Stimulated activated naive CD8-positive, alpha-beta T cell treated with anti-CD3 and anti-CD28 coated beads, Interleukin-15, amount 100 ng/mL, for 72 hours (primary cell): ENCODE data around the gene CUEDC2.

ENCODE experiments used
- ATAC-seq: fragments of 150-1000 bp; cut with Tn5 transposase; 2 replicates; pipeline ENCODE4 v1.10.0; 2021; ENCODE audit warnings: mild to moderate bottlenecking, moderate library complexity
- DNase-seq, 2 donors: peaks; one replicate each; pipeline ENCODE4 v3.0.0; 2021 to 2022
- H3K27ac Mint-ChIP-seq, 2 donors: one replicate each; pipeline ENCODE4 v1.8.0; 2022; ENCODE audit warnings: mild to moderate bottlenecking in 2 of 2, mixed read lengths in 2 of 2, moderate library complexity in 2 of 2
- H3K27me3 Mint-ChIP-seq: one replicate; pipeline ENCODE4 v1.8.0; 2022; ENCODE audit warnings: mixed read lengths
- H3K4me1 Mint-ChIP-seq: one replicate; pipeline ENCODE4 v1.8.0; 2022; ENCODE audit warnings: mild to moderate bottlenecking, mixed read lengths
- H3K4me3 Mint-ChIP-seq, 2 donors: one replicate each; pipeline ENCODE4 v1.8.0; 2022; ENCODE audit warnings: mild to moderate bottlenecking in 2 of 2, mixed read lengths in 2 of 2, moderate library complexity in 1 of 2
- H3K9me3 Mint-ChIP-seq, 2 donors: one replicate each; pipeline ENCODE4 v1.8.0; 2022; ENCODE audit warnings: mixed read lengths in 2 of 2

Gene CUEDC2

DNA sequence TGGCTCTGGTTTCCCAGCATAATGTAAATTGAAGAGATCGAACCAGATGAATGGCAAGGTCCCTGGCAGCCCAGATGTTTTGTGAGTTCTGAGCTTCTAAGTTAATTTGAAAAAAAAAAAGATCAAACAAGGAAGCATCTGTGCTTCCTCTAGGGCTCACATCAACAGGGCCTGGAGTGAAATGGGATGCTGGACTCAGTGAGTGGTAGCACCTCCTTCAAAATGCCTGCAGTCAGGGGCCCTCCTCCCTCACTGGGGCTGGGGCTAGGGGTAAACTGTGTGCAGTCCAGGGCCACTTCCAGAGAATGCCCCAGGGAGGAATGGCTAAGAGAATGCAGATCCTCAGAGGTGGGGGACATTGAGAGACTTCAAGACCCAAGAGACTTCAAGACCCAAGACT, 6.0 kb upstream of the CUEDC2 start:
- no peaks in the 10 kb centered on the region for H3K9me3 Mint-ChIP-seq
- H3K27ac Mint-ChIP-seq = no peak overlapping the region
- no peaks in the 10 kb centered on the region for H3K27me3 Mint-ChIP-seq
- ATAC-seq (no peak), DNase-seq (no peak)
- H3K4me3 Mint-ChIP-seq = peak overlapping the region in 1 of 2 donors; percentile 87
- peaks cover 49% of the 10 kb centered on the region for H3K4me1 Mint-ChIP-seq

GRCh38 chr10:102437515-102437914, 5.1 kb upstream of the CUEDC2 start:
- DNase-seq = no peak
- no peaks in the 10 kb centered on the region for H3K9me3 Mint-ChIP-seq
- H3K27me3 Mint-ChIP-seq = no peaks in the 10 kb centered on the region
- H3K4me3 Mint-ChIP-seq = peak overlapping the region; percentile 82 to 87
- peaks cover 58% of the 10 kb centered on the region for H3K4me1 Mint-ChIP-seq
- H3K27ac Mint-ChIP-seq = peak overlapping the region in 1 of 2 donors; percentile 81
- ATAC-seq = no peak

GRCh38 chr10:102436312-102436711, 3.9 kb upstream of the CUEDC2 start:
- Mint-ChIP-seq H3K4me1 (peaks cover 65% of the 10 kb centered on the region), H3K4me3 (peak overlapping the region; percentile 82 to 87), H3K27ac (peak overlapping the region; percentile 92 to 95), H3K9me3 (no peaks in the 10 kb centered on the region), H3K27me3 (no peaks in the 10 kb centered on the region)
- ATAC-seq (no peak), DNase-seq (no peak)

DNA sequence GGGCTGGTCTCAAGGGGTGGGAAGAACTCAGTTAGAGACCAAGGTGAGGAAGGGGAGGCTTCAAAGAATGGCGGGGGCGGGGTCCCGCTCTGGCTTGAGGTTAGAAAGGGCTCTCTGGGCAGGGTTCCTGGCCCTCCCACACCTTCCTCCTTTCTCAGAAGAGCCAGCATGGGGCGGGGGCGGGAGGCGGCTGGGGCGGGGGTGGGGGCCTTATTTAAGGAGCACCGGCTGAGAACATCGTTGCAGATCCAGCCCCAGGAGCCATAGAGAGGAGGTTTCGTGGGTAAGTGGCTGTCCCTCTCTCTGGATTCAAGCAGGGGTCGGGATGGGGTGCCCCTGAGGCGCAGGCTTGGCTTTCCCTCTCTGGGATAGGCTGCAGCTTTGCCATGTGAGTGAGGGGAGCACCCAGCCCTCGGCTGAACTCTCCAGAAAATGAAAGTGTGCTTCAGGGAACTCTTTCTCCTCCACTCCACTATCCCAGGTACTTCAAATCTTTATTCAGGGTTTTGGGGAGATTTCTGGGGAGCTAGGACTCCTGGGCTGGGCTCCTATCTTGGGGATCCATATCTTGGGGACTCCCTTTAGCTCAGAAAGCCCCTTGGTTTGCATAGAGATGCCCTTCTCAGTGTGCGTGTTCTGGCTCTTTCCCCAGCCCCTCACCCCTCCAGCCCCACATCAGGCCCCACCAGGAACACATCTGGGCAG, 3.3 kb upstream of the CUEDC2 start:
- ATAC-seq = peak; percentile 24
- peaks cover 66% of the 10 kb centered on the region for H3K4me1 Mint-ChIP-seq
- peak overlapping the region; percentile 82 to 87 for H3K4me3 Mint-ChIP-seq
- H3K27ac Mint-ChIP-seq = peak overlapping the region; percentile 92 to 95
- no peaks in the 10 kb centered on the region for H3K27me3 Mint-ChIP-seq
- DNase-seq = peak in 1 of 2 donors; percentile 58
- no peaks in the 10 kb centered on the region for H3K9me3 Mint-ChIP-seq

DNA sequence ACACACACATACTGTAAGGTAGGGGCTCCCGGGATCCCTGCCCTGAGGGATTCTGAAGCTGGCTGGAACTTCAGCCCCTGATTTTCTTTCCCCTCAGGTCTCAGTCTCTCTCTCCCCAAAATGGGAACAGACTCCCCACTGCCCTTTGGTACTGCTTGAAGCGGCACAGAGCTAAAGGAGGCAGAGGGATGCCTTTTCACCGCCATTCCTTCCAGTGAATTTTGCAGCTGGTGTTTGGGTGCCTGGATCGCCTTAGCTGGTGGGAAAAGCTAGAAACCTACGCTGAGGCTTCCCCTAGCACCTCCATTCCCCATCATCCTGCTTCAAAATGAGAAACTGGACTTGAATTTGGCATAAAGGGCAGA, 2.7 kb upstream of the CUEDC2 start:
- DNase-seq (no peak), ATAC-seq (no peak)
- Mint-ChIP-seq H3K27me3 (no peaks in the 10 kb centered on the region), H3K4me1 (peaks cover 66% of the 10 kb centered on the region), H3K9me3 (no peaks in the 10 kb centered on the region), H3K27ac (peak overlapping the region; percentile 92 to 95), H3K4me3 (peak overlapping the region; percentile 82 to 87)

- Mint-ChIP-seq H3K27me3 (no peaks in the 10 kb centered on the region), H3K27ac (peak overlapping the region in 1 of 2 donors; percentile 92), H3K4me1 (peaks cover 66% of the 10 kb centered on the region), H3K4me3 (peak overlapping the region; percentile 82 to 87), H3K9me3 (no peaks in the 10 kb centered on the region)
- DNase-seq = no peak
- ATAC-seq = no peak
These were observed 2.2 kb upstream of the CUEDC2 start for GRCh38 chr10:102434394-102435132.

- peak overlapping the region; percentile 89 to 90 for H3K4me3 Mint-ChIP-seq
- ATAC-seq (no peak), DNase-seq (no peak)
- H3K27me3 Mint-ChIP-seq = no peaks in the 10 kb centered on the region
- no peaks in the 10 kb centered on the region for H3K9me3 Mint-ChIP-seq
- H3K27ac Mint-ChIP-seq = peak overlapping the region; percentile 90 to 91
- peaks cover 66% of the 10 kb centered on the region for H3K4me1 Mint-ChIP-seq
These were observed 1.3 kb upstream of the CUEDC2 start for GRCh38 chr10:102433619-102434046.

DNA sequence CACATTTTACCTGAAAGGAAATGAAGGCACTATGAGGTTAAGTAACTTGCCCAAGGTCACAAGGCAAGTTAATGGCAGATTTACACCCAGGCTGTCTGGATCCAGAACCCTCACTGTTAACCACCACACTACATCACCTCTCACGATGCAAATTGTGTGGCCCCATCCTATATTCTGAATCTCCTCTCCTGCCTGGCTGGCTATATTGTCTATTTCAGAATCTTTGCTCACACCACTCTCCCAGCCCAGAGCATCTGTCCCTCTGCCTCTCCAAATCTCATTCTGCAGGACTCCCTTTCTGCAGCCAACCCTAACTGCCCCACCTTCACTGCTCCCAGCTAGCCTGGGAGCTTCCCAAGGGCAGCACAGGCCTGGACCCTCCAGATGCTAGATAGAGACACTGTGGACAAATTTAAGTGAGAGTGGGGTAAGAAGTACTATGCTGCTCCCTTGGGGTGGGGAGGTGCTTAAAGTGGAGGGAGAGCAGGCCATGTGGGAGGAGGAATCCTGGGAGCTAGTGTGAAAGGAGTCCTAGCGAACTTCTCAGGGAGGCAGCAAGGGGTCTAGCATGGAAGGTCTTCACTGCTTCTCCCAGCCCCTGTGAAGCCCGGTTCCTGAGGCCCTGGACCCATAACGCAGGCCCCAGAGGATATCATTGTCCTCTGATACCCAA, 786 bp downstream of the CUEDC2 start:
- peaks cover 58% of the 10 kb centered on the region for H3K4me1 Mint-ChIP-seq

DNA sequence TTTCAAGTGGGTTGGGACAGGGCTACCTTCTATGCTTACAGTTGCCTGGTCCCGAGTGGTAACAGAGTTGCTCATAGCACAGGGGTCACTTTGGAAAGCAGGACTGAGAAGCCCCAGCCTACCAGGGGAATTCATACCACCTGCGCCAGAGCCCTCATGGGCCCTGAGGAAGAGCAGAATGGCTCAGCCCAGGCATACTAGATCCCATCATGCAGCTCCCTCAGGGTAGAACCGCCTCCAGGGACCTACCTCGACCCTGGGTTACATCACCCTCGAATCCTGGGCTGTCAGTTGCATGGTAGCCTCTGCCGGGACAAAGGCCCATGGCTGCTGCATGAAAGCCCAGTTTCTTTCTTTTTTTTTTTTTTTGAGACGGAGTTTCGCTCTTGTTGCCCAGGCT, 2.9 kb downstream of the CUEDC2 start:
- H3K4me1 Mint-ChIP-seq = peaks cover 52% of the 10 kb centered on the region
- no peaks in the 10 kb centered on the region for H3K27me3 Mint-ChIP-seq
- DNase-seq (no peak), ATAC-seq (no peak)
- H3K9me3 Mint-ChIP-seq = no peaks in the 10 kb centered on the region
- H3K27ac Mint-ChIP-seq = no peak overlapping the region
- H3K4me3 Mint-ChIP-seq = no peak overlapping the region

More for the DNA sequence above, 786 bp downstream of the CUEDC2 start:
- Mint-ChIP-seq H3K27me3 (no peaks in the 10 kb centered on the region), H3K9me3 (no peaks in the 10 kb centered on the region), H3K27ac (peak overlapping the region; percentile 94 to 97), H3K4me3 (peak overlapping the region; percentile 89 to 90)
- no peak for DNase-seq
- ATAC-seq = no peak

GRCh38 chr10:102426803-102427287, 5.5 kb downstream of the CUEDC2 start:
- Mint-ChIP-seq H3K4me1 (peaks cover 49% of the 10 kb centered on the region), H3K4me3 (no peak overlapping the region), H3K9me3 (no peaks in the 10 kb centered on the region), H3K27me3 (no peaks in the 10 kb centered on the region), H3K27ac (peak overlapping the region in 1 of 2 donors; percentile 30)
- DNase-seq = no peak
- no peak for ATAC-seq

DNA sequence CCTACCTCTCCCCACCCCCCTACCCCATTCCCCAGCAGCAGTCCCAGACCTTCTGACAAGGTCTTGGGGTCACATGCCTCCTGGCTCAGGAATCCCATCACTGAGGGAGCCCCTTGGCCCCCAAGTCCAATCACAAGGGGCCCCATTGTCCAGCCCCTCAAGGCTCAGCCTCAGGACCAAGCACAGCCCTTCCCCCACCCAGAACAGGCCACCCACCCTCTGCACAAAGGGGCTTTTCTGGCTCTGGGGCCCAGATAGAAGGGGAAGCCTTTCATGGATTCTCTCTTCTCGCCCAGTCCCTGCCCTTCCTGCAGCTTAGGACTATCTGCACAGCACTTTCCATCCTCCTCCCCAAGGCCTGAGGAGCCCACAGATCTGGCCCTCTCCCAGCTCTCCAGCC, 6.9 kb downstream of the CUEDC2 start:
- H3K4me3 Mint-ChIP-seq = no peak overlapping the region

GRCh38 chr10:102424916-102425315, 7.5 kb downstream of the CUEDC2 start:
- no peaks in the 10 kb centered on the region for H3K27me3 Mint-ChIP-seq
- H3K4me3 Mint-ChIP-seq = no peak overlapping the region
- no peak overlapping the region for H3K27ac Mint-ChIP-seq
- DNase-seq = no peak
- no peaks in the 10 kb centered on the region for H3K9me3 Mint-ChIP-seq
- peaks cover 44% of the 10 kb centered on the region for H3K4me1 Mint-ChIP-seq
- no peak for ATAC-seq

More for the DNA sequence above, 6.9 kb downstream of the CUEDC2 start:
- no peaks in the 10 kb centered on the region for H3K9me3 Mint-ChIP-seq
- no peak overlapping the region for H3K27ac Mint-ChIP-seq
- ATAC-seq (no peak), DNase-seq (no peak)
- no peaks in the 10 kb centered on the region for H3K27me3 Mint-ChIP-seq
- H3K4me1 Mint-ChIP-seq = peaks cover 42% of the 10 kb centered on the region

GRCh38 chr10:102424145-102424544, 8.2 kb downstream of the CUEDC2 start:
- no peaks in the 10 kb centered on the region for H3K9me3 Mint-ChIP-seq
- no peak overlapping the region for H3K4me3 Mint-ChIP-seq
- peaks cover 52% of the 10 kb centered on the region for H3K4me1 Mint-ChIP-seq
- ATAC-seq (no peak), DNase-seq (no peak)
- H3K27ac Mint-ChIP-seq = no peak overlapping the region
- H3K27me3 Mint-ChIP-seq = peaks cover 2% of the 10 kb centered on the region

- peaks cover 9% of the 10 kb centered on the region for H3K27me3 Mint-ChIP-seq
- H3K27ac Mint-ChIP-seq = no peak overlapping the region
- H3K9me3 Mint-ChIP-seq = no peaks in the 10 kb centered on the region
- ATAC-seq (no peak), DNase-seq (no peak)
- peaks cover 58% of the 10 kb centered on the region for H3K4me1 Mint-ChIP-seq
- no peak overlapping the region for H3K4me3 Mint-ChIP-seq
These were observed 8.9 kb downstream of the CUEDC2 start for GRCh38 chr10:102423372-102423968.

DNA sequence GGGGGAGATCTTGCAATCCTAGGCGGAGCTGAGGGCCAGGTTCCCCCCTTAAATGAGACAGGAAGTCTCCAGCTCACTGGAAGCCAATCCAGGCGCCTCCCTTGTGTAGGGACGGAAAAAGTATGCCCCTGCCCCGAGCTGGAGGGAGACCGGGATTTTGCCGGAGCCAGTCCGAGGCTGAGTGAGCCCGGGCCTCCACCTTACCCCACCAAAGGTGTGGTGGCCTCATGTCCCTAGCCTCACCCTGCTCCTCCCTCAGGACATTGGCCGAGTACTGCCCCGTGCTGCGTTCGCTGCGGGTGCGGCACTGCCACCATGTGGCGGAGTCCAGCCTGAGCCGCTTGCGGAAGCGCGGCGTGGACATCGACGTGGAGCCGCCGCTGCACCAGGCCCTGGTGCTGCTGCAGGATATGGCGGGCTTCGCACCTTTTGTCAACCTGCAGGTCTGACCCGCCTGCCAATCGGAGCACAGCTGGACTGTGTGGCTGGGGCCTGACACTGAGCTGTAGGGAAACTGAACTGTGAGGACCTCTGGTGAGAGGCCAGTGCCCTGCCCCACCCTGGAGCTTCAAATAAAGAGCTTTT, 9.7 kb downstream of the CUEDC2 start:
- Mint-ChIP-seq H3K4me1 (peaks cover 59% of the 10 kb centered on the region), H3K27me3 (peaks cover 17% of the 10 kb centered on the region), H3K4me3 (peak overlapping the region; percentile 97 to 99), H3K9me3 (no peaks in the 10 kb centered on the region), H3K27ac (peak overlapping the region in 1 of 2 donors; percentile 29)
- DNase-seq (peak; percentile 61 to 64), ATAC-seq (peak; percentile 26)
